Mucosa of descending colon (tissue), 3 donors: ENCODE results near the gene BICD2. TPM values are rescaled to one million over a fixed set of nuclear protein-coding genes. Genes with fewer than 3 reads are reported as not detected.

ENCODE experiments used
- ATAC-seq: fragments of 200-7000 bp; cut with Tn5 transposase; one replicate; pipeline ENCODE4 v1.9.1; 2020; ENCODE audit warnings: mild to moderate bottlenecking, moderate library complexity
- DNase-seq, 3 donors: peaks; one replicate each; pipeline ENCODE4 v3.0.0-alpha.2; 2020
- H3K36me3 ChIP-seq: fragments of 200-600 bp; one replicate; pipeline ENCODE4 v1.8.0; 2021; ENCODE audit warnings: low read depth, mild to moderate bottlenecking
- H3K4me1 ChIP-seq: fragments of 200-600 bp; one replicate; pipeline ENCODE4 v1.8.0; 2021; ENCODE audit warnings: low read depth, mild to moderate bottlenecking
- H3K4me3 ChIP-seq: fragments of 200-600 bp; one replicate; pipeline ENCODE4 v1.8.0; 2021; ENCODE audit warnings: mild to moderate bottlenecking
- H3K9me3 ChIP-seq: fragments of 200-600 bp; one replicate; pipeline ENCODE4 v1.8.0; 2021; ENCODE audit warnings: mild to moderate bottlenecking
- CTCF ChIP-seq: fragments of 200-600 bp; IDR thresholded peaks from one replicate; pipeline ENCODE4 v1.8.0; 2022; ENCODE audit warnings: antibody characterized with exemption, mild to moderate bottlenecking
- intact Hi-C, 2 donors: fragments of 100-400 bp; cut with DNase I in 1 of 2; cut with micrococcal nuclease in 1 of 2; formaldehyde crosslinking; loops; one replicate each; pipeline versions ENCODE4 v1.11.0 to v1.11.1; 2022; cut with DNase I, micrococcal nuclease
- total RNA-seq, 3 donors: library from RNA; stranded (reverse); fragmentation: NEBNext Ultra II Directional in 2 of 3; extraction: Animal tissue kit (Norgen Biotek cat#: 25700) in 2 of 3; gene quantifications; one replicate each; pipeline versions ENCODE4 v1.2.1 to v1.2.4, GENCODE V29; 2021 to 2023
- donor health status: DM: no; HTN: no; CAD: no; lungs with moderate emphysema.
- donor health status: DM: no; HTN: no; CAD: no.
- donor health status: DM: no; HTN: yes; CAD: no.

Gene BICD2
- total RNA-seq, 3 donors from 2014 or later, result 6.8 to 36.1 (median 8.6) TPM

- H3K36me3 ChIP-seq, result no peaks in the 10 kb centered on the region
- DNase-seq (peak in 2 of 3 donors; percentile 81 to 92), ATAC-seq (peak; percentile 96)
- intact Hi-C loops, result loop anchor here (5.0 kb wide), 1 partner anchor 74 kb away; no protein-coding TSS in a partner anchor
- no peaks in the 10 kb centered on the region for H3K9me3 ChIP-seq
- no peak overlapping the region for H3K4me3 ChIP-seq
- H3K4me1 ChIP-seq, result no peaks in the 10 kb centered on the region
- peak; percentile 60 for TF ChIP-seq CTCF
Measured at GRCh38 chr9:92790542-92791527, 26.2 kb upstream of the BICD2 start.

- Histone ChIP-seq H3K4me1 (no peaks in the 10 kb centered on the region), H3K4me3 (no peak overlapping the region), H3K9me3 (no peaks in the 10 kb centered on the region), H3K36me3 (no peaks in the 10 kb centered on the region)
- no peak for TF ChIP-seq CTCF
- DNase-seq (no peak), ATAC-seq (no peak)
- intact Hi-C loops, result loop anchor here in 1 of 2 donors (10.0 kb wide), 1 partner anchor 651 kb away; no protein-coding TSS in a partner anchor
Measured at GRCh38 chr9:92786298-92786697, 21.7 kb upstream of the BICD2 start.

- H3K4me1 ChIP-seq, result no peaks in the 10 kb centered on the region
- intact Hi-C loops, result loop anchor here in 1 of 2 donors (10.0 kb wide), 1 partner anchor 647 kb away; no protein-coding TSS in a partner anchor
- DNase-seq (no peak), ATAC-seq (no peak)
- no peaks in the 10 kb centered on the region for H3K9me3 ChIP-seq
- TF ChIP-seq CTCF, result no peak
- no peaks in the 10 kb centered on the region for H3K36me3 ChIP-seq
- no peak overlapping the region for H3K4me3 ChIP-seq
Measured at GRCh38 chr9:92781899-92782298, 17.3 kb upstream of the BICD2 start.

GRCh38 chr9:92780206-92780605 is 15.6 kb upstream of the BICD2 start:
- DNase-seq (no peak), ATAC-seq (no peak)
- intact Hi-C loops, result loop anchor here in 1 of 2 donors (10.0 kb wide), 1 partner anchor 645 kb away; no protein-coding TSS in a partner anchor
- Histone ChIP-seq H3K4me3 (no peak overlapping the region), H3K9me3 (no peaks in the 10 kb centered on the region), H3K4me1 (no peaks in the 10 kb centered on the region), H3K36me3 (no peaks in the 10 kb centered on the region)
- no peak for TF ChIP-seq CTCF

- no peak for TF ChIP-seq CTCF
- no peak for DNase-seq
- no peak for ATAC-seq
- no peaks in the 10 kb centered on the region for H3K9me3 ChIP-seq
- intact Hi-C loops, result no loop called here
- H3K4me3 ChIP-seq, result no peak overlapping the region
- no peaks in the 10 kb centered on the region for H3K4me1 ChIP-seq
- no peaks in the 10 kb centered on the region for H3K36me3 ChIP-seq
Measured at GRCh38 chr9:92775466-92775865, 10.8 kb upstream of the BICD2 start.
